Adipocyte (in vitro differentiated cells): ENCODE results near the gene TTC3.

Source experiments
- DNase-seq: peaks from one replicate; pipeline ENCODE4 v3.0.0-alpha.2; 2015; ENCODE audit warnings: low read depth
- H3K27me3 ChIP-seq: replicated peaks from 2 replicates; pipeline ENCODE4 v1.7.0; 2013; ENCODE audit warnings: mild to moderate bottlenecking, low read length, moderate library complexity; ENCODE audit not compliant: control insufficient read depth, insufficient read depth
- H3K36me3 ChIP-seq: 2 replicates; pipeline ENCODE4 v1.7.0; 2013; ENCODE audit warnings: low read length, mild to moderate bottlenecking, moderate library complexity; ENCODE audit not compliant: control insufficient read depth, insufficient read depth, severe bottlenecking
- H3K4me1 ChIP-seq: 2 replicates; pipeline ENCODE4 v1.7.0; 2013; ENCODE audit warnings: mild to moderate bottlenecking, low read length, moderate library complexity; ENCODE audit not compliant: control insufficient read depth, insufficient read depth
- H3K4me3 ChIP-seq: 2 replicates; pipeline ENCODE4 v1.7.0; 2013; ENCODE audit warnings: mild to moderate bottlenecking, low read length, moderate library complexity
- H3K9ac ChIP-seq: 2 replicates; pipeline ENCODE4 v1.7.0; 2013; ENCODE audit warnings: mild to moderate bottlenecking, low read length, moderate library complexity
- H3K9me3 ChIP-seq: 2 replicates; pipeline ENCODE4 v1.7.0; 2013; ENCODE audit warnings: mild to moderate bottlenecking, low read length, moderate library complexity; ENCODE audit not compliant: control insufficient read depth

TTC3 gene

GRCh38 chr21:37061926-37062592 is 11.0 kb upstream of the TTC3 start:
- H3K9ac ChIP-seq: peak overlapping the region; percentile 50
- peaks cover 36% of the 10 kb centered on the region for H3K4me1 ChIP-seq
- no peak overlapping the region for H3K4me3 ChIP-seq
- H3K27me3 ChIP-seq: no peaks in the 10 kb centered on the region
- DNase-seq: no peak
- peaks cover 15% of the 10 kb centered on the region for H3K36me3 ChIP-seq
- H3K9me3 ChIP-seq: no peaks in the 10 kb centered on the region

- H3K36me3 ChIP-seq: peaks cover 18% of the 10 kb centered on the region
- peak overlapping the region; percentile 11 for H3K9ac ChIP-seq
- H3K27me3 ChIP-seq: no peaks in the 10 kb centered on the region
- H3K9me3 ChIP-seq: no peaks in the 10 kb centered on the region
- H3K4me3 ChIP-seq: no peak overlapping the region
- peaks cover 36% of the 10 kb centered on the region for H3K4me1 ChIP-seq
- no peak for DNase-seq
Observed at GRCh38 chr21:37062593-37062935, 10.5 kb upstream of the TTC3 start.

GRCh38 chr21:37063433-37063832 is 9.6 kb upstream of the TTC3 start:
- H3K4me1 ChIP-seq: peaks cover 36% of the 10 kb centered on the region
- H3K27me3 ChIP-seq: no peaks in the 10 kb centered on the region
- no peak for DNase-seq
- peaks cover 26% of the 10 kb centered on the region for H3K36me3 ChIP-seq
- no peak overlapping the region for H3K4me3 ChIP-seq
- H3K9me3 ChIP-seq: no peaks in the 10 kb centered on the region
- H3K9ac ChIP-seq: no peak overlapping the region

- no peak overlapping the region for H3K4me3 ChIP-seq
- no peak overlapping the region for H3K9ac ChIP-seq
- peaks cover 35% of the 10 kb centered on the region for H3K4me1 ChIP-seq
- no peaks in the 10 kb centered on the region for H3K27me3 ChIP-seq
- peaks cover 35% of the 10 kb centered on the region for H3K36me3 ChIP-seq
- DNase-seq: peak; percentile 51
- H3K9me3 ChIP-seq: no peaks in the 10 kb centered on the region
Observed at GRCh38 chr21:37064841-37065240, 8.2 kb upstream of the TTC3 start.

- no peaks in the 10 kb centered on the region for H3K27me3 ChIP-seq
- H3K36me3 ChIP-seq: peaks cover 35% of the 10 kb centered on the region
- DNase-seq: no peak
- peaks cover 27% of the 10 kb centered on the region for H3K4me1 ChIP-seq
- H3K9me3 ChIP-seq: no peaks in the 10 kb centered on the region
- H3K9ac ChIP-seq: no peak overlapping the region
- H3K4me3 ChIP-seq: no peak overlapping the region
Observed at GRCh38 chr21:37065561-37066177, 7.4 kb upstream of the TTC3 start.

GRCh38 chr21:37071561-37072273 is 1.3 kb upstream of the TTC3 start:
- peaks cover 20% of the 10 kb centered on the region for H3K36me3 ChIP-seq
- peak overlapping the region; percentile 97 for H3K4me3 ChIP-seq
- H3K9ac ChIP-seq: peak overlapping the region; percentile 96
- peak; percentile 85 for DNase-seq
- H3K9me3 ChIP-seq: no peaks in the 10 kb centered on the region
- H3K4me1 ChIP-seq: peaks cover 21% of the 10 kb centered on the region
- H3K27me3 ChIP-seq: no peaks in the 10 kb centered on the region

- peak; percentile 94 for DNase-seq
- no peaks in the 10 kb centered on the region for H3K27me3 ChIP-seq
Observed at GRCh38 chr21:37072274-37072987, 623 bp upstream of the TTC3 start.

GRCh38 chr21:37073417-37074196 is 553 bp downstream of the TTC3 start:
- Histone ChIP-seq H3K27me3 (no peaks in the 10 kb centered on the region), H3K4me1 (peaks cover 21% of the 10 kb centered on the region), H3K36me3 (peaks cover 7% of the 10 kb centered on the region), H3K4me3 (peak overlapping the region; percentile 97), H3K9ac (peak overlapping the region; percentile 96), H3K9me3 (no peaks in the 10 kb centered on the region)
- DNase-seq: peak; percentile 74

More at GRCh38 chr21:37072274-37072987, 623 bp upstream of the TTC3 start:
- H3K9ac ChIP-seq: peak overlapping the region; percentile 96
- no peaks in the 10 kb centered on the region for H3K9me3 ChIP-seq
- H3K36me3 ChIP-seq: peaks cover 19% of the 10 kb centered on the region
- H3K4me3 ChIP-seq: peak overlapping the region; percentile 97
- H3K4me1 ChIP-seq: peaks cover 21% of the 10 kb centered on the region

- DNase-seq: no peak
- H3K4me3 ChIP-seq: peak overlapping the region; percentile 97
- H3K27me3 ChIP-seq: no peaks in the 10 kb centered on the region
- H3K36me3 ChIP-seq: peaks cover 2% of the 10 kb centered on the region
- peaks cover 21% of the 10 kb centered on the region for H3K4me1 ChIP-seq
- peak overlapping the region; percentile 96 for H3K9ac ChIP-seq
- H3K9me3 ChIP-seq: no peaks in the 10 kb centered on the region
Observed at GRCh38 chr21:37074197-37074510, 1.1 kb downstream of the TTC3 start.

GRCh38 chr21:37074546-37074945 is 1.5 kb downstream of the TTC3 start:
- H3K27me3 ChIP-seq: no peaks in the 10 kb centered on the region
- peak overlapping the region; percentile 96 for H3K9ac ChIP-seq
- peak overlapping the region; percentile 97 for H3K4me3 ChIP-seq
- no peaks in the 10 kb centered on the region for H3K36me3 ChIP-seq
- H3K4me1 ChIP-seq: peaks cover 21% of the 10 kb centered on the region
- H3K9me3 ChIP-seq: no peaks in the 10 kb centered on the region
- DNase-seq: peak; percentile 56
